NB4 (cell line): ENCODE data around the gene VPS25.

Experiments used
- TF ChIP-seq, protein P1 (sequence below): IDR thresholded peaks from one replicate; pipeline ENCODE4 v1.5.1; 2012; ENCODE audit warnings: low read depth, low read length
- TF ChIP-seq, protein P2 (sequence below): IDR thresholded peaks from 2 replicates; pipeline ENCODE4 v1.6.1; 2011; ENCODE audit warnings: low read depth, low read length

GRCh38 chr17:42817866-42818265 lies 44.6 kb downstream of the VPS25 start:
- TF ChIP-seq, protein P1, sequence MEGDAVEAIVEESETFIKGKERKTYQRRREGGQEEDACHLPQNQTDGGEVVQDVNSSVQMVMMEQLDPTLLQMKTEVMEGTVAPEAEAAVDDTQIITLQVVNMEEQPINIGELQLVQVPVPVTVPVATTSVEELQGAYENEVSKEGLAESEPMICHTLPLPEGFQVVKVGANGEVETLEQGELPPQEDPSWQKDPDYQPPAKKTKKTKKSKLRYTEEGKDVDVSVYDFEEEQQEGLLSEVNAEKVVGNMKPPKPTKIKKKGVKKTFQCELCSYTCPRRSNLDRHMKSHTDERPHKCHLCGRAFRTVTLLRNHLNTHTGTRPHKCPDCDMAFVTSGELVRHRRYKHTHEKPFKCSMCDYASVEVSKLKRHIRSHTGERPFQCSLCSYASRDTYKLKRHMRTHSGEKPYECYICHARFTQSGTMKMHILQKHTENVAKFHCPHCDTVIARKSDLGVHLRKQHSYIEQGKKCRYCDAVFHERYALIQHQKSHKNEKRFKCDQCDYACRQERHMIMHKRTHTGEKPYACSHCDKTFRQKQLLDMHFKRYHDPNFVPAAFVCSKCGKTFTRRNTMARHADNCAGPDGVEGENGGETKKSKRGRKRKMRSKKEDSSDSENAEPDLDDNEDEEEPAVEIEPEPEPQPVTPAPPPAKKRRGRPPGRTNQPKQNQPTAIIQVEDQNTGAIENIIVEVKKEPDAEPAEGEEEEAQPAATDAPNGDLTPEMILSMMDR, result no peak
- TF ChIP-seq, protein P2, sequence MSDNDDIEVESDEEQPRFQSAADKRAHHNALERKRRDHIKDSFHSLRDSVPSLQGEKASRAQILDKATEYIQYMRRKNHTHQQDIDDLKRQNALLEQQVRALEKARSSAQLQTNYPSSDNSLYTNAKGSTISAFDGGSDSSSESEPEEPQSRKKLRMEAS, result no peak
